SK-N-SH (cell line): ENCODE data around the gene MVD.

ENCODE experiments used
- CTCF ChIP-seq: fragments of 200-600 bp; sonication (generic); IDR thresholded peaks from 2 replicates; pipeline ENCODE4 v1.6.1; 2017; ENCODE audit warnings: antibody characterized with exemption, mild to moderate bottlenecking, moderate library complexity
- FOSL2 ChIP-seq: IDR thresholded peaks from 2 replicates; pipeline ENCODE4 v1.4.0; 2012; ENCODE audit warnings: low read depth, mild to moderate bottlenecking, moderate library complexity, borderline replicate concordance
- FOXM1 ChIP-seq: IDR thresholded peaks from 2 replicates; pipeline ENCODE4 v1.4.0; 2012; ENCODE audit warnings: low read depth, mild to moderate bottlenecking
- MAX ChIP-seq: IDR thresholded peaks from 2 replicates; pipeline ENCODE4 v1.4.0; 2012; ENCODE audit warnings: low read depth
- MEF2A ChIP-seq: IDR thresholded peaks from 2 replicates; pipeline ENCODE4 v1.4.0; 2012; ENCODE audit warnings: low read depth, borderline replicate concordance
- MXI1 ChIP-seq: IDR thresholded peaks from 2 replicates; pipeline ENCODE4 v1.6.1; 2012; ENCODE audit warnings: mild to moderate bottlenecking, low read depth, low read length, improper control_type of control experiment
- POLR2AphosphoS5 ChIP-seq: IDR thresholded peaks from 2 replicates; pipeline ENCODE4 v1.6.1; 2012; ENCODE audit warnings: low read depth, low read length
- REST ChIP-seq: IDR thresholded peaks from 2 replicates; pipeline ENCODE4 v1.6.1; 2012; ENCODE audit warnings: mild to moderate bottlenecking, low read depth, low read length, moderate library complexity
- RFX5 ChIP-seq: IDR thresholded peaks from 2 replicates; pipeline ENCODE4 v1.6.1; 2012; ENCODE audit warnings: mild to moderate bottlenecking, improper control_type of control experiment, low read length
- TAF1 ChIP-seq: IDR thresholded peaks from 2 replicates; pipeline ENCODE4 v1.6.1; 2012; ENCODE audit warnings: low read depth, mild to moderate bottlenecking, low read length, moderate library complexity, borderline replicate concordance
- TEAD4 ChIP-seq: IDR thresholded peaks from 2 replicates; pipeline ENCODE4 v1.4.0; 2012; ENCODE audit warnings: mild to moderate bottlenecking, borderline replicate concordance; ENCODE audit not compliant: insufficient read depth
- TF ChIP-seq, protein P1 (sequence below): IDR thresholded peaks from 2 replicates; pipeline ENCODE4 v1.4.0; 2012; ENCODE audit warnings: low read depth, borderline replicate concordance

- TF ChIP-seq TEAD4 (no peak), REST (no peak), FOSL2 (no peak), CTCF (no peak), POLR2AphosphoS5 (no peak), TAF1 (no peak), FOXM1 (no peak), MAX (no peak), MXI1 (no peak), RFX5 (no peak), MEF2A (no peak)
- TF ChIP-seq, protein P1, sequence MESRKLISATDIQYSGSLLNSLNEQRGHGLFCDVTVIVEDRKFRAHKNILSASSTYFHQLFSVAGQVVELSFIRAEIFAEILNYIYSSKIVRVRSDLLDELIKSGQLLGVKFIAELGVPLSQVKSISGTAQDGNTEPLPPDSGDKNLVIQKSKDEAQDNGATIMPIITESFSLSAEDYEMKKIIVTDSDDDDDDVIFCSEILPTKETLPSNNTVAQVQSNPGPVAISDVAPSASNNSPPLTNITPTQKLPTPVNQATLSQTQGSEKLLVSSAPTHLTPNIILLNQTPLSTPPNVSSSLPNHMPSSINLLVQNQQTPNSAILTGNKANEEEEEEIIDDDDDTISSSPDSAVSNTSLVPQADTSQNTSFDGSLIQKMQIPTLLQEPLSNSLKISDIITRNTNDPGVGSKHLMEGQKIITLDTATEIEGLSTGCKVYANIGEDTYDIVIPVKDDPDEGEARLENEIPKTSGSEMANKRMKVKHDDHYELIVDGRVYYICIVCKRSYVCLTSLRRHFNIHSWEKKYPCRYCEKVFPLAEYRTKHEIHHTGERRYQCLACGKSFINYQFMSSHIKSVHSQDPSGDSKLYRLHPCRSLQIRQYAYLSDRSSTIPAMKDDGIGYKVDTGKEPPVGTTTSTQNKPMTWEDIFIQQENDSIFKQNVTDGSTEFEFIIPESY, result no peak
Observed at GRCh38 chr16:88645941-88646340, 16.9 kb downstream of the MVD start.
